Measurements from ENCODE around the gene GNG7.
"Not testable (repeated sequence)": the region's sequence is repeated elsewhere in the genome, so short reads cannot be mapped to it uniquely, and the experiment has no call there.

Gene GNG7

DNA sequence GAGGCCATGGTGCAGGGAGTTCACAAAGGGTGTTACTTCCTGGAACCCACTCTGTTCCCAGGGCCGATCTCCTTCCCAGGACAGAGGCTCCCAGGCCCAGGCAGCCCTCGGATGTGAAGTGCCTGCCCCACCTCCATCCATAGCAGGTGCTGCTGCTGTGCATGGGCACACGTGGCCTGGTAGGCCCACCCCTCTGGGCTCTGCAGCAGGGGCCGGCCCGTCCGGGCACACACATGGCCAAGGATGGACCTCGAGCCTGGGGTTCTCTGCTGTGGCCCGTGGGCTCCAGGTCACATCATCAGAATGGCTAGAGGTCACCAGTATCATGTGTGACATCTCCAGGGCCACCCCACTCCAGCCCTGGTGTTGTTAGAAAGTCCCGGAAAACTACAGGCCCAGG is 154.8 kb downstream of the GNG7 start:
- no peak overlapping the region for H3K4me3 ChIP-seq (ENCODE audit: low read depth, low read length)
- TF ChIP-seq, protein P1, sequence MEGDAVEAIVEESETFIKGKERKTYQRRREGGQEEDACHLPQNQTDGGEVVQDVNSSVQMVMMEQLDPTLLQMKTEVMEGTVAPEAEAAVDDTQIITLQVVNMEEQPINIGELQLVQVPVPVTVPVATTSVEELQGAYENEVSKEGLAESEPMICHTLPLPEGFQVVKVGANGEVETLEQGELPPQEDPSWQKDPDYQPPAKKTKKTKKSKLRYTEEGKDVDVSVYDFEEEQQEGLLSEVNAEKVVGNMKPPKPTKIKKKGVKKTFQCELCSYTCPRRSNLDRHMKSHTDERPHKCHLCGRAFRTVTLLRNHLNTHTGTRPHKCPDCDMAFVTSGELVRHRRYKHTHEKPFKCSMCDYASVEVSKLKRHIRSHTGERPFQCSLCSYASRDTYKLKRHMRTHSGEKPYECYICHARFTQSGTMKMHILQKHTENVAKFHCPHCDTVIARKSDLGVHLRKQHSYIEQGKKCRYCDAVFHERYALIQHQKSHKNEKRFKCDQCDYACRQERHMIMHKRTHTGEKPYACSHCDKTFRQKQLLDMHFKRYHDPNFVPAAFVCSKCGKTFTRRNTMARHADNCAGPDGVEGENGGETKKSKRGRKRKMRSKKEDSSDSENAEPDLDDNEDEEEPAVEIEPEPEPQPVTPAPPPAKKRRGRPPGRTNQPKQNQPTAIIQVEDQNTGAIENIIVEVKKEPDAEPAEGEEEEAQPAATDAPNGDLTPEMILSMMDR (IDR thresholded peaks at IDR 0.05; ENCODE audit: low read depth, low read length, missing control alignments) = no peak
- DNase-seq (ENCODE audit: low read depth) = no peak
- in situ Hi-C loops (cut with HindIII; ENCODE audit: low sequenced_read_pairs) = no loop called here

DNA sequence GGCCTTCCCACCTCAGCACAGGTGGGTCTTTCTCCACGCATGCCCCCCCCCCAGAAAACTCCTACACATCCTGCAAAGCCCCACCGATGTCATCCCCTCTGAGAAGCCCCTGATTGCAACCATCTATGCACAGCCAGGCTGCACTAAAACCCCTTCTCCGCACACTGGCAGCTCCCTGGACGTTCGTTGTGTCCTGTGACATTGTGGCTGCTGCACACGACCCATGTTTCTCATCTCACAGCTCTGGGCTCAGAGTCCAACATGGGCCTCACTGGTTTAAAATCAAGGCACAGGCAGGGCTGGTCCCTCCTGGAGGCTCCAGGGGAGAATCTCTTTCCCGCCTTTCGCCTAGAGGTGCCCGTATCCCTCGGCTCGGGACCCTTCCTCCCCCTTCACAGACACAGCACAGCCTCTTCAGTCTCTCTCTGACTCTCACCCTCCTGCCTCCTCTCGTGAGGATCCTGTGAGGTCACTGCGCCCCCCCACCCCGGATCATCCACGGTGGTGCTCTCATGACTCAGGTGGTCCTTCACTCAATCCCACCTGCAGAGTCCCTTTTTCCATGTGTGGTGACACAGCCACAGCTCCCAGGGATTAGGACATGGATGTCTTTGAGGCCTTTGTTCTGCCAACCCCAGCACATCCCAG is 155.3 kb downstream of the GNG7 start:
- in situ Hi-C loops (cut with HindIII; ENCODE audit: low sequenced_read_pairs) = no loop called here
- H3K4me3 ChIP-seq (ENCODE audit: low read depth, low read length) = no peak overlapping the region
- no peak for DNase-seq (ENCODE audit: low read depth)
- TF ChIP-seq, protein P1 (IDR thresholded peaks at IDR 0.05; ENCODE audit: low read depth, low read length, missing control alignments) = no peak

DNA sequence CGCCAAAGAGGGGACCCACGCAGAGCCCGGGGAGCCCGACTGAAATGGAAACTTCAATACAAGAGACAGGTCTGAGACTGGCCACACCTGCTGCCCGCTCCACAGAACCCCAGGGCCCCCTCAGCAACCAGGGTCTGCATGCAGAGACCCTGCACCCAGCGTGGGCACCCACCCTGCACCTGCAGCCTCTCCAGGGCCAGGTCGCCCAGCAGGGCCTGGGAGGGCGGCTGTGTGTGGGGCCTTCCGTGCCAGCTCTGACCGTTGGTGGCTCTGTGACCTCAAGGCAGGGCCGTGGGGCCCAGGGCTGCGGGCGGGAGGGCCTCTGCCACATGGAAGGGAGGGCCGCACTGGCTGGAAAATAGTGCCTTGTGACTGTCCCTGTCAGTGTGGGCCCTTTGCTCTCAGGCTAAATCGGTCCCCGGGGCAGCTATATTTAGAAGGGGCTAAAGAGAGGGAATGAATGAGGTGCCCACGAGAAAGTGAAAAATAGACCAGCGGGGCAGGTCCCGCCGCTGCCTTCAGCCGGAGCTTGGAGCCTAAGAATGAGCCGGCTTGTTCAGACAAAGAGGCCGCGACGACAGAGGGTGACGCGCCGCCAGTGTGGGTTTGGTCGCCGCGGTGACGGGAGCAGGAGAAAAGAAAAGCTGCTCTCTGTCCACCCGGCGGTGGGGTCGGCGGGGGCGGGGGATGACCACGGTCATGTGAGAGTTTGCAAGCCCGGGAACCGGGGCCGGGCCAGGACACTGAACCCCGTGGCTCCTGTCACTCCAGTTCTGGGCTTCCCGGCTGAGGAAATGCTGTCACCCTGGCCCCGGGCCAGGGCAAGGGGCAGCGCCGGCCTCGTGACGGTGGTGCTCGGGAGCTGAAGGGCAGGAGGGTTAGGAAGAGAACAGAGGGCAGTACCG is 156.1 kb downstream of the GNG7 start:
- DNase-seq (ENCODE audit: low read depth) = no peak
- in situ Hi-C loops (cut with HindIII; ENCODE audit: low sequenced_read_pairs) = no loop called here
- no peak overlapping the region for H3K4me3 ChIP-seq (ENCODE audit: low read depth, low read length)
- TF ChIP-seq, protein P1 (IDR thresholded peaks at IDR 0.05; ENCODE audit: low read depth, low read length, missing control alignments) = no peak

- in situ Hi-C loops (cut with HindIII; ENCODE audit: low sequenced_read_pairs); H3K4me3 ChIP-seq (ENCODE audit: low read depth, low read length); DNase-seq (ENCODE audit: low read depth): not testable (repeated sequence)
These were observed 156.9 kb downstream of the GNG7 start for GRCh38 chr19:2545416-2546127.

DNA sequence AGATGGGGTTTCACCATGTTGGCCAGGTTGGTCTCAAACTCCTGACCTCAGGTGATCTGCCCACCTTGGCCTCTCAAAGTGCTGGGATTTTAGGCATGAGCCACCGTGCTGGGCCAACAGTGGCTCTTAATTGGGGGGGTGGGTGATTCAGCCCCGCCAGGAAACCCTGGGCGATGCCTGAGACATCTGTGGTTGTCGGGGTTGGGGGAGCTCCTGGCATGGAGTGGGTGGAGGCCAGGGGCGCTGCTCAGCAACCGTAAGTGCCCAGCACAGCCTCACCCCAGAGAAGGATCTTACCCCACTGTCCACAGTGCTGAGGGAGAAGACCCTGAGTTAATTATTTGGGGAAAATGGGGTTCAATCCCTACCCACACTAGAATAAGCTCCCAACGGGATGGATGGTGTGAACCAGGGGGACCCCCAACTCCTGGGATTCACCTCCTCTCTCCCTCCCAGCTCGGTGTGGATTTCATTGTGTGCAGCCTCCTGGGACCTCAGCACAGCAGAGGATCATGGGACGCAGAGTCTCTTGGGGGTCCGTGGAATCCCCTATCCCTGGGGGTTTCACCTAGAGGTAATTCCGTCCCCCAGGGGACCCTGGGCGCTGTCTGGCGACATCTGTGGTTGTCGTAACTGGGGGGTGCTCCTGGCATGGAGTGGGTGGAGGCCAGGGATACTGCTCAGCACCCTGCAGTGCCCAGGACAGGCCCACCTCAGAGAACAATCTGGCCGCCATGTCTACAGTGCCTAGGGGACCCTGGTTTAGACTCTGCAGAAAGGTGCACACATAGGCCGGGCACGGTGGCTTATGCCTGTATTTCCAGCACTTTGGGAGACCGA is 157.7 kb downstream of the GNG7 start:
- in situ Hi-C loops (cut with HindIII; ENCODE audit: low sequenced_read_pairs) = no loop called here
- no peak for DNase-seq (ENCODE audit: low read depth)
- TF ChIP-seq, protein P1 (IDR thresholded peaks at IDR 0.05; ENCODE audit: low read depth, low read length, missing control alignments) = no peak
- H3K4me3 ChIP-seq (ENCODE audit: low read depth, low read length) = no peak overlapping the region

DNA sequence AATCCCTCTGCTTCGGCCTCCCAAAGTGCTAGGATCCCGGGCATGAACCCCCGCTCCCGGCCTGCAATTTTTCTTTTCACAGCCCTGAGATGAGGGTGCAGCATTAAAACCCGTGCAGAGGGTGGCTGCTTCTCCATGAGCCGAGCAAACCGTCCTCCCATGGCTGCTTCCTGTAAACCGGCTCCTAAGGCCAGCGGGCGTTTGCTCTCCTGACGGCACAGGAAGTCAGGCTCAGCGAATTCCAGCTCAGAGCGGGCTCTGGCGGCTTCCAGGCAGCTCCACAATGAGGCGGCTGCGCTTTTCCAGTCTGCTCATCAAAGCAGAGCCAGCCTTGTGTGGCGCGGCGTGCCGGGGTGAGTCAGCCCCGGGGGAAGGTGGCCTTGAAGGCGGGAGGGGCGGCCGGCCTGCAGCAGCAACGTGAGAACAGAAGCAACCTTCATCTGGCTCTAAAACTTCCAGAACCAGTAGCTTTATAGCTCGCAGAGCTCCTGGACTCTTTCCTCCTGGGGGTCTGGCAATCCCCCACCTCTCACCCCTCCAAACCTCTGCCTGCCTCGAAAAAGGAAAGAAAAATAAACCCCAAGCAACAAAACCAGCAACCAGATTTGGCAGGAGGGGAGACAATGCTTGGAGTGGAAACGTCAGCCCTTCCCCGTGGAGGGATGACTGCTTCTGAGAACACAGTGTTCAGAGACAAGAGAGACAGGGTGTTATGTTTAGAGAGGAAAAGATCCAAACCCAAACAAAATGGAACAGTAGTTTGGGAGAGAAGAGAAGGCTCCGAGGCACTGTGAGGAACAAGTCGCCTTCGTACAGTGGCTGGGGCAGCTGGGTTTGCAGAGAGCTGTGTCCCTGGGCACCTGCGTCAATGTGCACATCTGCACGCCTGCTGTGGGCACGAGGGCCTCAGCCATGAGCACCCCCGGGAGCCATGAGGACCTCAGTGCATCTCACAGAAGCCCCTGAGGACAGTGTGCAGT is 158.7 kb downstream of the GNG7 start:
- in situ Hi-C loops (cut with HindIII; ENCODE audit: low sequenced_read_pairs) = no loop called here
- TF ChIP-seq, protein P1 (IDR thresholded peaks at IDR 0.05; ENCODE audit: low read depth, low read length, missing control alignments) = peak; percentile 30
- H3K4me3 ChIP-seq (ENCODE audit: low read depth, low read length) = peak overlapping the region; percentile 16
- peak; percentile 96 for DNase-seq (ENCODE audit: low read depth)

DNA sequence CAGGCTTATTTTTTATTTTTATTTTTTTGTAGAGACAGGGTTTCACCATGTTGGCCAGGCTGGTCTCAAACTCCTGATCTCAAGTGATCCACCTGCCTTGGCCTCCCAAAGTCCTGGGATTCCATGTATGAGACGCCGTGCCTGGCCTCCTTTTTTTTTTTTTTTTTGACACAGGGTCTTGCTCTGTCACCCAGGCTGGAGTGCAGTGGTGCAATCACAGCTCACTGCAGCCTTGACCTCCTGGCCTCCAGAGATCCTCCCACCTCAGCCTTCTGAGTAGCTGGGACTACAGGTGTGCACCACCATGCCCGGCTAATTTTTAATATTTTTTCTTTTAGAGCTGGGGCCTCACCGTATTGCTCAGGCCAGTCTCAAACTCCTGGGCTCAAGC is 159.4 kb downstream of the GNG7 start:
- DNase-seq (ENCODE audit: low read depth); in situ Hi-C loops (cut with HindIII; ENCODE audit: low sequenced_read_pairs): not testable (repeated sequence)
- peak overlapping the region; percentile 16 for H3K4me3 ChIP-seq (ENCODE audit: low read depth, low read length)
